Measurements from ENCODE around the gene ZFHX3.

GRCh38 chr16:73067671-73068540 lies 20.0 kb upstream of the ZFHX3 start:
- TF ChIP-seq, protein P1, sequence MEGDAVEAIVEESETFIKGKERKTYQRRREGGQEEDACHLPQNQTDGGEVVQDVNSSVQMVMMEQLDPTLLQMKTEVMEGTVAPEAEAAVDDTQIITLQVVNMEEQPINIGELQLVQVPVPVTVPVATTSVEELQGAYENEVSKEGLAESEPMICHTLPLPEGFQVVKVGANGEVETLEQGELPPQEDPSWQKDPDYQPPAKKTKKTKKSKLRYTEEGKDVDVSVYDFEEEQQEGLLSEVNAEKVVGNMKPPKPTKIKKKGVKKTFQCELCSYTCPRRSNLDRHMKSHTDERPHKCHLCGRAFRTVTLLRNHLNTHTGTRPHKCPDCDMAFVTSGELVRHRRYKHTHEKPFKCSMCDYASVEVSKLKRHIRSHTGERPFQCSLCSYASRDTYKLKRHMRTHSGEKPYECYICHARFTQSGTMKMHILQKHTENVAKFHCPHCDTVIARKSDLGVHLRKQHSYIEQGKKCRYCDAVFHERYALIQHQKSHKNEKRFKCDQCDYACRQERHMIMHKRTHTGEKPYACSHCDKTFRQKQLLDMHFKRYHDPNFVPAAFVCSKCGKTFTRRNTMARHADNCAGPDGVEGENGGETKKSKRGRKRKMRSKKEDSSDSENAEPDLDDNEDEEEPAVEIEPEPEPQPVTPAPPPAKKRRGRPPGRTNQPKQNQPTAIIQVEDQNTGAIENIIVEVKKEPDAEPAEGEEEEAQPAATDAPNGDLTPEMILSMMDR (IDR thresholded peaks at IDR 0.05; ENCODE audit: extremely low read depth in 1 of 2, insufficient read depth in 1 of 2, low read depth in 1 of 2, low read length in 2 of 2), result no peak
- TF ChIP-seq, protein P2, sequence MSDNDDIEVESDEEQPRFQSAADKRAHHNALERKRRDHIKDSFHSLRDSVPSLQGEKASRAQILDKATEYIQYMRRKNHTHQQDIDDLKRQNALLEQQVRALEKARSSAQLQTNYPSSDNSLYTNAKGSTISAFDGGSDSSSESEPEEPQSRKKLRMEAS (IDR thresholded peaks at IDR 0.05; ENCODE audit: insufficient read depth, insufficient read length), result no peak
- TF ChIP-seq EZH2 (IDR thresholded peaks at IDR 0.05; ENCODE audit: borderline replicate concordance, low read depth, low read length, severe bottlenecking) (no peak), POLR2A (IDR thresholded peaks at IDR 0.05; ENCODE audit: low read depth, low read length) (no peak), POLR2AphosphoS5 (IDR thresholded peaks at IDR 0.05; ENCODE audit: insufficient read depth, low read depth, low read length) (no peak), MYC (IDR thresholded peaks at IDR 0.05; ENCODE audit: low read depth, low read length) (no peak), FOS (IDR thresholded peaks at IDR 0.05; ENCODE audit: borderline replicate concordance, insufficient read depth, low read length) (no peak)

Measured in endothelial cell of umbilical vein (primary cell).